Subcutaneous abdominal adipose tissue (tissue), 5 donors: ENCODE measurements around the gene GNA12.
"Not testable (repeated sequence)": the region's sequence is repeated elsewhere in the genome, so short reads cannot be mapped to it uniquely, and the experiment has no call there.

Experiments
- H3K27ac ChIP-seq: one replicate; pipeline ENCODE4 v1.7.0; 2013; ENCODE audit warnings: low read depth, mild to moderate bottlenecking, inconsistent platforms, low read length, moderate library complexity
- H3K27me3 ChIP-seq, 5 donors: one replicate each; pipeline ENCODE4 v1.7.0; 2013; ENCODE audit warnings: low read length in 5 of 5, inconsistent platforms in 1 of 5; ENCODE audit not compliant: control insufficient read depth in 5 of 5, insufficient read depth in 4 of 5
- H3K36me3 ChIP-seq, 5 donors: one replicate each; pipeline ENCODE4 v1.7.0; 2013; ENCODE audit warnings: low read length in 5 of 5; ENCODE audit not compliant: control insufficient read depth in 5 of 5, insufficient read depth in 5 of 5
- H3K4me1 ChIP-seq, 5 donors: one replicate each; pipeline ENCODE4 v1.7.0; 2013; ENCODE audit warnings: low read length in 5 of 5, mild to moderate bottlenecking in 3 of 5, moderate library complexity in 1 of 5; ENCODE audit not compliant: control insufficient read depth in 5 of 5, insufficient read depth in 5 of 5
- H3K4me3 ChIP-seq, 5 donors: one replicate each; pipeline ENCODE4 v1.7.0; 2013; ENCODE audit warnings: low read length in 5 of 5, low read depth in 1 of 5
- H3K9ac ChIP-seq, 5 donors: one replicate each; pipeline ENCODE4 v1.7.0; 2013; ENCODE audit warnings: low read length in 5 of 5, mild to moderate bottlenecking in 4 of 5, moderate library complexity in 3 of 5
- H3K9me3 ChIP-seq, 5 donors: one replicate each; pipeline ENCODE4 v1.7.0; 2013; ENCODE audit warnings: low read length in 5 of 5; ENCODE audit not compliant: control insufficient read depth in 5 of 5
- donor health status: healthy.
- donor health status: healthy.
- donor health status: healthy.
- donor health status: healthy.
- donor health status: healthy.

The GNA12 gene

GRCh38 chr7:2692543-2692942, 151.6 kb downstream of the GNA12 start:
- H3K27ac ChIP-seq: no peak overlapping the region
- no peak overlapping the region for H3K9ac ChIP-seq
- H3K27me3 ChIP-seq: peaks cover 13 to 24% (median 19%) of the 10 kb centered on the region in 5 donors

GRCh38 chr7:2691932-2692439, 152.1 kb downstream of the GNA12 start:
- H3K4me1 ChIP-seq: peaks cover 0 to 36% (median 30%) of the 10 kb centered on the region in 5 donors

More at GRCh38 chr7:2692543-2692942, 151.6 kb downstream of the GNA12 start:
- Histone ChIP-seq H3K4me3 (no peak overlapping the region), H3K9me3 (no peaks in the 10 kb centered on the region), H3K4me1 (peaks cover 0 to 32% (median 26%) of the 10 kb centered on the region in 5 donors), H3K36me3 (no peaks in the 10 kb centered on the region)

GRCh38 chr7:2691011-2691707, 152.9 kb downstream of the GNA12 start:
- H3K27me3 ChIP-seq: peaks cover 22 to 33% (median 27%) of the 10 kb centered on the region in 5 donors
- H3K36me3 ChIP-seq: no peaks in the 10 kb centered on the region
- H3K4me3 ChIP-seq: no peak overlapping the region
- H3K9ac ChIP-seq: no peak overlapping the region
- no peaks in the 10 kb centered on the region for H3K9me3 ChIP-seq
- peaks cover 0 to 36% (median 30%) of the 10 kb centered on the region in 5 donors for H3K4me1 ChIP-seq
- H3K27ac ChIP-seq: no peak overlapping the region

More at GRCh38 chr7:2691932-2692439, 152.1 kb downstream of the GNA12 start:
- not testable (repeated sequence) for H3K4me3 ChIP-seq, H3K9me3 ChIP-seq, H3K36me3 ChIP-seq, H3K9ac ChIP-seq, H3K27ac ChIP-seq
- H3K27me3 ChIP-seq: peaks cover 18 to 30% (median 25%) of the 10 kb centered on the region in 5 donors

GRCh38 chr7:2689951-2690705, 154.0 kb downstream of the GNA12 start:
- Histone ChIP-seq H3K9ac (no peak overlapping the region), H3K36me3 (no peaks in the 10 kb centered on the region), H3K27ac (no peak overlapping the region), H3K27me3 (peaks cover 25 to 36% (median 31%) of the 10 kb centered on the region in 5 donors), H3K4me1 (peaks cover 0 to 36% (median 30%) of the 10 kb centered on the region in 5 donors), H3K9me3 (no peaks in the 10 kb centered on the region), H3K4me3 (no peak overlapping the region)

- H3K36me3 ChIP-seq: no peaks in the 10 kb centered on the region
- H3K4me3 ChIP-seq: no peak overlapping the region
- H3K9ac ChIP-seq: no peak overlapping the region
- peaks cover 27 to 36% (median 32%) of the 10 kb centered on the region in 5 donors for H3K27me3 ChIP-seq
- H3K9me3 ChIP-seq: no peaks in the 10 kb centered on the region
- peaks cover 0 to 36% (median 30%) of the 10 kb centered on the region in 5 donors for H3K4me1 ChIP-seq
- H3K27ac ChIP-seq: no peak overlapping the region
These were observed 154.7 kb downstream of the GNA12 start for GRCh38 chr7:2689343-2689847.

- Histone ChIP-seq H3K4me3 (peak overlapping the region in 1 of 5 donors; percentile 30), H3K4me1 (peaks cover 0 to 30% (median 29%) of the 10 kb centered on the region in 5 donors), H3K9me3 (no peaks in the 10 kb centered on the region), H3K27me3 (peaks cover 27 to 36% (median 32%) of the 10 kb centered on the region in 5 donors), H3K9ac (no peak overlapping the region), H3K36me3 (no peaks in the 10 kb centered on the region), H3K27ac (no peak overlapping the region)
These were observed 155.4 kb downstream of the GNA12 start for GRCh38 chr7:2688409-2689342.

- Histone ChIP-seq H3K9ac (no peak within 1 kb of the TSS), H3K4me3 (peak within 1 kb of the TSS in 1 of 5 donors; percentile 44), H3K27me3 (peaks cover 27 to 36% (median 33%) of the 10 kb centered on the region in 5 donors), H3K4me1 (peaks cover 0 to 30% (median 24%) of the 10 kb centered on the region in 5 donors), H3K9me3 (no peaks in the 10 kb centered on the region), H3K36me3 (no peaks in the 10 kb centered on the region), H3K27ac (no peak within 1 kb of the TSS)
These were observed 156.2 kb downstream of the GNA12 start, which contains the start of gene AMZ1 for GRCh38 chr7:2687881-2688318. Gene AMZ1, plus strand, starts transcription at chr7:2688202. Its CDS starts 12,250 bp downstream, at chr7:2700452.

GRCh38 chr7:2687338-2687869, 156.7 kb downstream of the GNA12 start:
- Histone ChIP-seq H3K36me3 (no peaks in the 10 kb centered on the region), H3K9me3 (no peaks in the 10 kb centered on the region), H3K4me3 (no peak overlapping the region)

GRCh38 chr7:2686101-2686500, 158.0 kb downstream of the GNA12 start:
- Histone ChIP-seq H3K4me3 (no peak overlapping the region), H3K27ac (no peak overlapping the region), H3K27me3 (peaks cover 29 to 36% (median 33%) of the 10 kb centered on the region in 5 donors), H3K9me3 (no peaks in the 10 kb centered on the region), H3K4me1 (peaks cover 0 to 30% (median 24%) of the 10 kb centered on the region in 5 donors), H3K9ac (no peak overlapping the region), H3K36me3 (no peaks in the 10 kb centered on the region)

More at GRCh38 chr7:2687338-2687869, 156.7 kb downstream of the GNA12 start:
- H3K27ac ChIP-seq: no peak overlapping the region
- H3K4me1 ChIP-seq: peaks cover 0 to 30% (median 24%) of the 10 kb centered on the region in 5 donors
- H3K27me3 ChIP-seq: peaks cover 27 to 36% (median 33%) of the 10 kb centered on the region in 5 donors
- H3K9ac ChIP-seq: no peak overlapping the region
